HepG2 (cell line): Measurements from ENCODE around the gene CCN2. TPM values are rescaled to one million over a fixed set of nuclear protein-coding genes. Genes with fewer than 3 reads are reported as not detected.

Experiments
- ETV6 ChIP-seq: sonication (generic); formaldehyde crosslinking; conservative IDR thresholded peaks from 2 replicates; pipeline ENCODE4 v1.4.0; 2020; ENCODE audit warnings: missing genetic modification reagents
- GTF2F1 ChIP-seq: fragments of 150-350 bp; IDR thresholded peaks from 2 replicates; pipeline ENCODE4 v1.6.1; 2014; ENCODE audit warnings: low read length
- GZF1 ChIP-seq: sonication (generic); formaldehyde crosslinking; IDR thresholded peaks from 2 replicates; pipeline ENCODE4 v1.5.1; 2020; ENCODE audit warnings: mild to moderate bottlenecking, missing genetic modification reagents
- HDAC1 ChIP-seq: sonication (generic); formaldehyde crosslinking; IDR thresholded peaks from 2 replicates; pipeline ENCODE4 v1.5.1; 2020; ENCODE audit warnings: mild to moderate bottlenecking, missing genetic modification reagents
- HMG20B ChIP-seq: conservative IDR thresholded peaks from 2 replicates; pipeline ENCODE4 v1.6.1; 2016; ENCODE audit warnings: missing genetic modification reagents, missing compliant biosample characterization
- HNRNPL ChIP-seq: fragments of 200-400 bp; formaldehyde crosslinking; IDR thresholded peaks from 2 replicates; pipeline ENCODE4 v1.6.1; 2017; ENCODE audit warnings: mild to moderate bottlenecking, low read depth, low read length
- KDM4B ChIP-seq: sonication (generic); formaldehyde crosslinking; IDR thresholded peaks from 2 replicates; pipeline ENCODE4 v1.4.0; 2020; ENCODE audit warnings: missing genetic modification reagents
- MEF2D ChIP-seq: sonication (generic); formaldehyde crosslinking; IDR thresholded peaks from 2 replicates; pipeline ENCODE4 v1.5.1; 2020; ENCODE audit warnings: mild to moderate bottlenecking, missing genetic modification reagents
- MTF1 ChIP-seq: sonication (generic); formaldehyde crosslinking; IDR thresholded peaks from 2 replicates; pipeline ENCODE4 v1.5.0; 2020; ENCODE audit warnings: missing genetic modification reagents
- MYNN ChIP-seq: sonication (generic); formaldehyde crosslinking; IDR thresholded peaks from 2 replicates; pipeline ENCODE4 v1.4.0; 2020; ENCODE audit warnings: mild to moderate bottlenecking, low read depth, missing genetic modification reagents
- NR2F6 ChIP-seq, 2 experiments: IDR thresholded peaks; 2 replicates each; pipeline ENCODE4 v1.6.1; 2016; ENCODE audit warnings: antibody characterized with exemption in 1 of 2, mild to moderate bottlenecking in 1 of 2
- PHF20 ChIP-seq: sonication (generic); formaldehyde crosslinking; IDR thresholded peaks from 2 replicates; pipeline ENCODE4 v1.5.0; 2020; ENCODE audit warnings: mild to moderate bottlenecking, missing genetic modification reagents
- POLR2G ChIP-seq: fragments of 200-400 bp; formaldehyde crosslinking; IDR thresholded peaks from 2 replicates; pipeline ENCODE4 v1.6.1; 2018; ENCODE audit warnings: mild to moderate bottlenecking, low read depth, low read length, moderate library complexity
- SP140L ChIP-seq: sonication (generic); formaldehyde crosslinking; IDR thresholded peaks from 2 replicates; pipeline ENCODE4 v1.4.0; 2020; ENCODE audit warnings: missing genetic modification reagents, borderline replicate concordance
- ZIK1 ChIP-seq: sonication (generic); formaldehyde crosslinking; IDR thresholded peaks from 2 replicates; pipeline ENCODE4 v1.5.0; 2020; ENCODE audit warnings: mild to moderate bottlenecking, low read depth, missing genetic modification reagents, borderline replicate concordance
- ZNF280D ChIP-seq: sonication (generic); formaldehyde crosslinking; IDR thresholded peaks from 2 replicates; pipeline ENCODE4 v1.5.1; 2020; ENCODE audit warnings: mild to moderate bottlenecking, missing genetic modification reagents
- ZNF761 ChIP-seq: sonication (generic); formaldehyde crosslinking; conservative IDR thresholded peaks from 2 replicates; pipeline ENCODE4 v1.4.0; 2020; ENCODE audit warnings: mild to moderate bottlenecking, missing genetic modification reagents
- ZNF850 ChIP-seq: sonication (generic); formaldehyde crosslinking; conservative IDR thresholded peaks from 2 replicates; pipeline ENCODE4 v1.9.0; 2021; ENCODE audit warnings: mild to moderate bottlenecking, missing genetic modification reagents
- polyA plus RNA-seq, 8 experiments: library from polyadenylated mRNA; depleted of rRNA in 3 of 8; stranded (reverse) in 7 of 8; unstranded in 1 of 8; fragments of >200 nt; fragmentation: Illumina TruSeq in 4 of 8; extraction: Trizol in 4 of 8; gene quantifications; 2 replicates each; pipeline versions ENCODE4 v1.2.1 to v1.2.3, GENCODE V29; 2011 to 2016; ENCODE audit warnings: low read depth in 4 of 8, missing spikeins in 1 of 8, mixed read lengths in 1 of 8; ENCODE audit not compliant: insufficient read depth in 1 of 8
- total RNA-seq, 5 experiments: library from RNA; depleted of rRNA; stranded (reverse); fragments of >200 nt; fragmentation: Illumina TruSeq; extraction: Trizol; gene quantifications; 2 replicates each; pipeline ENCODE4 v1.2.3, GENCODE V29; 2016; ENCODE audit warnings: low read depth in 1 of 5
- TF ChIP-seq, protein P1 (sequence below): sonication (generic); formaldehyde crosslinking; IDR thresholded peaks from 2 replicates; pipeline ENCODE4 v1.5.0; 2020; ENCODE audit warnings: mild to moderate bottlenecking, missing genetic modification reagents, borderline replicate concordance
- TF ChIP-seq, protein P2 (sequence below): sonication (generic); formaldehyde crosslinking; IDR thresholded peaks from 2 replicates; pipeline ENCODE4 v1.5.0; 2020; ENCODE audit warnings: missing genetic modification reagents
- TF ChIP-seq, protein P3 (sequence below): sonication (generic); formaldehyde crosslinking; IDR thresholded peaks from 2 replicates; pipeline ENCODE4 v1.5.0; 2020; ENCODE audit warnings: missing genetic modification reagents

CCN2 gene
- total and polyA plus RNA-seq, 2 of the 13 experiments (the other 11 are each of a cell fraction or from before 2014, with no cell fraction given): 34.7 to 316 TPM

DNA sequence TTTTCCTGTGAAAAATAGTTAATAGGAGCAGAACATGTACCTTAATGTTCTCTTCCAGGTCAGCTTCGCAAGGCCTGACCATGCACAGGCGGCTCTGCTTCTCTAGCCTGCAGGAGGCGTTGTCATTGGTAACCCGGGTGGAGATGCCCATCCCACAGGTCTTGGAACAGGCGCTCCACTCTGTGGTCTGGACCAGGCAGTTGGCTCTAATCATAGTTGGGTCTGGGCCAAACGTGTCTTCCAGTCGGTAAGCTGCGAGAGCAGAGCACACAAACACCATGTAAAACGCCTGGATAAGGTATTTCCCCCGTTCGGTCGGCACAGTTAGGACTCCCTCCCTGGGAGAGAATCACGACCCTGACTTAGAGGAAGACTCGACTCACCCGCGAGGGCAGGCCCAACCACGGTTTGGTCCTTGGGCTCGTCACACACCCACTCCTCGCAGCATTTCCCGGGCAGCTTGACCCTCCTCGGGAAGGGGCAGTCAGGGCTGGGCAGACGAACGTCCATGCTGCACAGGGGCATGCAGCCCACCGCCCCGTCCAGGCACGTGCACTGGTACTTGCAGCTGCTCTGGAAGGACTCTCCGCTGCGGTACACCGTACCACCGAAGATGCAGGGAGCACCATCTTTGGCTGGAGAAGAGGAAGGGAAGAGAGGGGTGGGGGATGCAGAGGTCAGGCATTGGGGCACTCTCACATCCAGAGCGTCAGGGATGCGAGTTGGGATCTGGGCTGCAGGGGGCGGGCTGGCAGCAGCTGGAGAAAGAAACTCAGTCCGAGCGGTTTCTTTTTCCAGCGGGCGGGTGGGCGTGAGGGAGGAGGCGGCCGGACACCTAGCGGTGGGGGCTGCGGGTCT is 1.0 kb downstream of the CCN2 start (continued):
- no peak; the same call in 1 of the 2 replicates for TF ChIP-seq MEF2D (CRISPR knock-in tag)
- TF ChIP-seq ZNF761 (CRISPR knock-in tag): peak; percentile 12; the same call in 1 of the 2 replicates
- TF ChIP-seq KDM4B (CRISPR knock-in tag): 0 out of 2 replicates have a peak, but pooled peaks have one; percentile 80
- no peak for TF ChIP-seq SP140L (CRISPR knock-in tag)
- peak; percentile 91 for TF ChIP-seq HNRNPL
- peak; percentile 91; the same call in 1 of the 2 replicates for TF ChIP-seq ZNF850 (CRISPR knock-in tag)
- no peak for TF ChIP-seq MYNN
- TF ChIP-seq, protein P1, sequence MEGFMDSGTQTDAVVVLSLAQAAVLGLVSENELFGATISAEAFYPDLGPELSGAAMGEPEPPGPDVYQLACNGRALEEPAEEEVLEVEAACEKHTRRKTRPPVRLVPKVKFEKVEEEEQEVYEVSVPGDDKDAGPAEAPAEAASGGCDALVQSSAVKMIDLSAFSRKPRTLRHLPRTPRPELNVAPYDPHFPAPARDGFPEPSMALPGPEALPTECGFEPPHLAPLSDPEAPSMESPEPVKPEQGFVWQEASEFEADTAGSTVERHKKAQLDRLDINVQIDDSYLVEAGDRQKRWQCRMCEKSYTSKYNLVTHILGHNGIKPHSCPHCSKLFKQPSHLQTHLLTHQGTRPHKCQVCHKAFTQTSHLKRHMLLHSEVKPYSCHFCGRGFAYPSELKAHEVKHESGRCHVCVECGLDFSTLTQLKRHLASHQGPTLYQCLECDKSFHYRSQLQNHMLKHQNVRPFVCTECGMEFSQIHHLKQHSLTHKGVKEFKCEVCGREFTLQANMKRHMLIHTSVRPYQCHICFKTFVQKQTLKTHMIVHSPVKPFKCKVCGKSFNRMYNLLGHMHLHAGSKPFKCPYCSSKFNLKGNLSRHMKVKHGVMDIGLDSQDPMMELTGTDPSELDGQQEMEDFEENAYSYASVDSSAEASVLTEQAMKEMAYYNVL (CRISPR knock-in tag): peak; percentile 59; the same call in 1 of the 2 replicates
- peak; percentile 49 for TF ChIP-seq POLR2G
- TF ChIP-seq ETV6 (CRISPR knock-in tag): peak; percentile 31; the same call in 1 of the 2 replicates
- TF ChIP-seq PHF20 (CRISPR knock-in tag): peak; percentile 58; the same call in 1 of the 2 replicates
- no peak for TF ChIP-seq GTF2F1
- TF ChIP-seq, protein P2, sequence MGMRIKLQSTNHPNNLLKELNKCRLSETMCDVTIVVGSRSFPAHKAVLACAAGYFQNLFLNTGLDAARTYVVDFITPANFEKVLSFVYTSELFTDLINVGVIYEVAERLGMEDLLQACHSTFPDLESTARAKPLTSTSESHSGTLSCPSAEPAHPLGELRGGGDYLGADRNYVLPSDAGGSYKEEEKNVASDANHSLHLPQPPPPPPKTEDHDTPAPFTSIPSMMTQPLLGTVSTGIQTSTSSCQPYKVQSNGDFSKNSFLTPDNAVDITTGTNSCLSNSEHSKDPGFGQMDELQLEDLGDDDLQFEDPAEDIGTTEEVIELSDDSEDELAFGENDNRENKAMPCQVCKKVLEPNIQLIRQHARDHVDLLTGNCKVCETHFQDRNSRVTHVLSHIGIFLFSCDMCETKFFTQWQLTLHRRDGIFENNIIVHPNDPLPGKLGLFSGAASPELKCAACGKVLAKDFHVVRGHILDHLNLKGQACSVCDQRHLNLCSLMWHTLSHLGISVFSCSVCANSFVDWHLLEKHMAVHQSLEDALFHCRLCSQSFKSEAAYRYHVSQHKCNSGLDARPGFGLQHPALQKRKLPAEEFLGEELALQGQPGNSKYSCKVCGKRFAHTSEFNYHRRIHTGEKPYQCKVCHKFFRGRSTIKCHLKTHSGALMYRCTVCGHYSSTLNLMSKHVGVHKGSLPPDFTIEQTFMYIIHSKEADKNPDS (CRISPR knock-in tag): peak; percentile 85; the same call in 1 of the 2 replicates
- peak; percentile 90 for TF ChIP-seq HDAC1 (CRISPR knock-in tag)
- TF ChIP-seq ZIK1 (CRISPR knock-in tag): 0 out of 2 replicates have a peak, but pooled peaks have one; percentile 65
- TF ChIP-seq ZNF280D: peak; percentile 86
- TF ChIP-seq, protein P3, sequence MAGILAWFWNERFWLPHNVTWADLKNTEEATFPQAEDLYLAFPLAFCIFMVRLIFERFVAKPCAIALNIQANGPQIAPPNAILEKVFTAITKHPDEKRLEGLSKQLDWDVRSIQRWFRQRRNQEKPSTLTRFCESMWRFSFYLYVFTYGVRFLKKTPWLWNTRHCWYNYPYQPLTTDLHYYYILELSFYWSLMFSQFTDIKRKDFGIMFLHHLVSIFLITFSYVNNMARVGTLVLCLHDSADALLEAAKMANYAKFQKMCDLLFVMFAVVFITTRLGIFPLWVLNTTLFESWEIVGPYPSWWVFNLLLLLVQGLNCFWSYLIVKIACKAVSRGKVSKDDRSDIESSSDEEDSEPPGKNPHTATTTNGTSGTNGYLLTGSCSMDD (CRISPR knock-in tag): peak; percentile 72; the same call in 1 of the 2 replicates
- TF ChIP-seq NR2F6 (IDR thresholded peaks at IDR 0.05): peak; percentile 35; the same call in 1 of the 2 replicates
- peak; percentile 32; the same call in 1 of the 2 replicates for TF ChIP-seq NR2F6 (CRISPR knock-in tag; IDR thresholded peaks at IDR 0.05)
- TF ChIP-seq GZF1 (CRISPR knock-in tag): peak; percentile 78; the same call in 1 of the 2 replicates
- peak; percentile 70; the same call in 1 of the 2 replicates for TF ChIP-seq MTF1 (CRISPR knock-in tag)
- peak; percentile 34; the same call in 1 of the 2 replicates for TF ChIP-seq HMG20B (CRISPR knock-in tag)
